Liver (tissue), 3 donors: Measurements from ENCODE around the gene MTURN.

Source experiments
- EGR1 ChIP-seq, 2 donors: IDR thresholded peaks; 2 replicates each; pipeline ENCODE4 v1.6.1; 2016 to 2018; ENCODE audit warnings: antibody characterized with exemption in 2 of 2, low read depth in 2 of 2
- MAX ChIP-seq: IDR thresholded peaks from 2 replicates; pipeline ENCODE4 v1.6.1; 2016; ENCODE audit warnings: antibody characterized with exemption
- RAD21 ChIP-seq, 2 donors: IDR thresholded peaks; 2 replicates each; pipeline ENCODE4 v1.6.1; 2016; ENCODE audit warnings: antibody characterized with exemption in 2 of 2, mild to moderate bottlenecking in 2 of 2
- REST ChIP-seq: IDR thresholded peaks from 2 replicates; pipeline ENCODE4 v1.6.1; 2016; ENCODE audit warnings: antibody characterized with exemption, mild to moderate bottlenecking
- TF ChIP-seq, protein P1 (sequence below): fragments of 150-350 bp; IDR thresholded peaks from 2 replicates; pipeline ENCODE4 v1.5.1; 2017; ENCODE audit warnings: improper control_type of control experiment, low read depth, low read length; ENCODE audit not compliant: missing input control
- TF ChIP-seq, protein P2 (sequence below): IDR thresholded peaks from 2 replicates; pipeline ENCODE4 v1.6.1; 2016; ENCODE audit warnings: antibody characterized with exemption
- donor health status: healthy.
- donor health status: healthy.

DNA sequence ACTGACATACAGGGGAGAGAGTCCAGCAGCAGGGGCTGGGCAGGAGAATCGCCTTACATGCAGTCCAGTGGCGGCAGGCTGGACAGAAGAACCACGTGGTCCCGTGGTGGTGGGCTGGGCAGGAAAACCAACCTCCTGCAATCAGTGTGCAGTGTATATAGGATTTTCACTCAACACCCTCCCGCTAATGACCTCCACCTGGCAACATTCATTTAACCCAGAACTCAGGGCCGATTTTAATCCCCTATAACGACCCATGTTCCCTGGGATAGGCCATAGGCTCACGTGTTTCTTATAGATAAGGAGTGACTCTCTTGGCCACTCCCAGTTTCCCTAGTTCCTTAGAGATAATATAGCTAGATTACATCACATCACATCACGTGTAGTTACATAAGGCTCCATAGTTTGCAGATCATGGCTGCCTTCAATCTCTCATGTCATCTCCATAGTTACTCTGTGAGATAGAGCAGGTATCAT lies 19.4 kb downstream of the MTURN start:
- TF ChIP-seq MAX (no peak), EGR1 (IDR thresholded peaks at IDR 0.05; ENCODE audit: low read depth in 2 of 2) (no peak), REST (no peak), RAD21 (IDR thresholded peaks at IDR 0.05) (no peak)
- TF ChIP-seq, protein P1, sequence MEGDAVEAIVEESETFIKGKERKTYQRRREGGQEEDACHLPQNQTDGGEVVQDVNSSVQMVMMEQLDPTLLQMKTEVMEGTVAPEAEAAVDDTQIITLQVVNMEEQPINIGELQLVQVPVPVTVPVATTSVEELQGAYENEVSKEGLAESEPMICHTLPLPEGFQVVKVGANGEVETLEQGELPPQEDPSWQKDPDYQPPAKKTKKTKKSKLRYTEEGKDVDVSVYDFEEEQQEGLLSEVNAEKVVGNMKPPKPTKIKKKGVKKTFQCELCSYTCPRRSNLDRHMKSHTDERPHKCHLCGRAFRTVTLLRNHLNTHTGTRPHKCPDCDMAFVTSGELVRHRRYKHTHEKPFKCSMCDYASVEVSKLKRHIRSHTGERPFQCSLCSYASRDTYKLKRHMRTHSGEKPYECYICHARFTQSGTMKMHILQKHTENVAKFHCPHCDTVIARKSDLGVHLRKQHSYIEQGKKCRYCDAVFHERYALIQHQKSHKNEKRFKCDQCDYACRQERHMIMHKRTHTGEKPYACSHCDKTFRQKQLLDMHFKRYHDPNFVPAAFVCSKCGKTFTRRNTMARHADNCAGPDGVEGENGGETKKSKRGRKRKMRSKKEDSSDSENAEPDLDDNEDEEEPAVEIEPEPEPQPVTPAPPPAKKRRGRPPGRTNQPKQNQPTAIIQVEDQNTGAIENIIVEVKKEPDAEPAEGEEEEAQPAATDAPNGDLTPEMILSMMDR: no peak
- TF ChIP-seq, protein P2, sequence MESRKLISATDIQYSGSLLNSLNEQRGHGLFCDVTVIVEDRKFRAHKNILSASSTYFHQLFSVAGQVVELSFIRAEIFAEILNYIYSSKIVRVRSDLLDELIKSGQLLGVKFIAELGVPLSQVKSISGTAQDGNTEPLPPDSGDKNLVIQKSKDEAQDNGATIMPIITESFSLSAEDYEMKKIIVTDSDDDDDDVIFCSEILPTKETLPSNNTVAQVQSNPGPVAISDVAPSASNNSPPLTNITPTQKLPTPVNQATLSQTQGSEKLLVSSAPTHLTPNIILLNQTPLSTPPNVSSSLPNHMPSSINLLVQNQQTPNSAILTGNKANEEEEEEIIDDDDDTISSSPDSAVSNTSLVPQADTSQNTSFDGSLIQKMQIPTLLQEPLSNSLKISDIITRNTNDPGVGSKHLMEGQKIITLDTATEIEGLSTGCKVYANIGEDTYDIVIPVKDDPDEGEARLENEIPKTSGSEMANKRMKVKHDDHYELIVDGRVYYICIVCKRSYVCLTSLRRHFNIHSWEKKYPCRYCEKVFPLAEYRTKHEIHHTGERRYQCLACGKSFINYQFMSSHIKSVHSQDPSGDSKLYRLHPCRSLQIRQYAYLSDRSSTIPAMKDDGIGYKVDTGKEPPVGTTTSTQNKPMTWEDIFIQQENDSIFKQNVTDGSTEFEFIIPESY: no peak
